Mammary epithelial cell (primary cell): ENCODE data around the gene PRX.

Experiments
- EZH2 ChIP-seq: IDR thresholded peaks from 2 replicates; pipeline ENCODE4 v1.6.1; 2012; ENCODE audit warnings: low read length, inconsistent platforms, borderline replicate concordance
- TF ChIP-seq, protein P1 (sequence below), 2 donors: IDR thresholded peaks in 1 of 2; conservative IDR thresholded peaks in 1 of 2; 2 replicates each; pipeline ENCODE4 v1.5.1; 2011 to 2012; ENCODE audit warnings: inconsistent platforms in 2 of 2, low read length in 2 of 2, mild to moderate bottlenecking in 2 of 2, control low read depth in 1 of 2, low read depth in 1 of 2; ENCODE audit not compliant: insufficient read depth in 1 of 2; ENCODE audit errors: extremely low read depth in 1 of 2

GRCh38 chr19:40376286-40376862 lies 36.8 kb downstream of the PRX start:
- TF ChIP-seq, protein P1, sequence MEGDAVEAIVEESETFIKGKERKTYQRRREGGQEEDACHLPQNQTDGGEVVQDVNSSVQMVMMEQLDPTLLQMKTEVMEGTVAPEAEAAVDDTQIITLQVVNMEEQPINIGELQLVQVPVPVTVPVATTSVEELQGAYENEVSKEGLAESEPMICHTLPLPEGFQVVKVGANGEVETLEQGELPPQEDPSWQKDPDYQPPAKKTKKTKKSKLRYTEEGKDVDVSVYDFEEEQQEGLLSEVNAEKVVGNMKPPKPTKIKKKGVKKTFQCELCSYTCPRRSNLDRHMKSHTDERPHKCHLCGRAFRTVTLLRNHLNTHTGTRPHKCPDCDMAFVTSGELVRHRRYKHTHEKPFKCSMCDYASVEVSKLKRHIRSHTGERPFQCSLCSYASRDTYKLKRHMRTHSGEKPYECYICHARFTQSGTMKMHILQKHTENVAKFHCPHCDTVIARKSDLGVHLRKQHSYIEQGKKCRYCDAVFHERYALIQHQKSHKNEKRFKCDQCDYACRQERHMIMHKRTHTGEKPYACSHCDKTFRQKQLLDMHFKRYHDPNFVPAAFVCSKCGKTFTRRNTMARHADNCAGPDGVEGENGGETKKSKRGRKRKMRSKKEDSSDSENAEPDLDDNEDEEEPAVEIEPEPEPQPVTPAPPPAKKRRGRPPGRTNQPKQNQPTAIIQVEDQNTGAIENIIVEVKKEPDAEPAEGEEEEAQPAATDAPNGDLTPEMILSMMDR (conservative IDR thresholded peaks at IDR 0.05 in 1 of 2, IDR thresholded peaks at IDR 0.05 in 1 of 2; ENCODE audit: extremely low read depth in 1 of 2, insufficient read depth in 1 of 2, low read depth in 1 of 2, low read length in 2 of 2), result no peak
- no peak for TF ChIP-seq EZH2
